PC-3 (cell line): ENCODE data around the gene HOXA9.

Experiments
- EZH2 ChIP-seq: fragments of 300-600 bp; sonication (generic); IDR thresholded peaks from one replicate; pipeline ENCODE4 v1.6.1; 2017; ENCODE audit warnings: antibody characterized with exemption, mild to moderate bottlenecking, low read length; ENCODE audit not compliant: unreplicated experiment
- EZH2phosphoT487 ChIP-seq: fragments of 300-600 bp; sonication (generic); IDR thresholded peaks from 2 replicates; pipeline ENCODE4 v1.6.1; 2018; ENCODE audit warnings: mild to moderate bottlenecking, antibody characterized with exemption, low read length, borderline replicate concordance
- TF ChIP-seq, protein P1 (sequence below): fragments of 300-600 bp; sonication (generic); conservative IDR thresholded peaks from 2 replicates; pipeline ENCODE4 v1.5.1; 2017; ENCODE audit warnings: antibody characterized with exemption, low read depth, mild to moderate bottlenecking, low read length

DNA sequence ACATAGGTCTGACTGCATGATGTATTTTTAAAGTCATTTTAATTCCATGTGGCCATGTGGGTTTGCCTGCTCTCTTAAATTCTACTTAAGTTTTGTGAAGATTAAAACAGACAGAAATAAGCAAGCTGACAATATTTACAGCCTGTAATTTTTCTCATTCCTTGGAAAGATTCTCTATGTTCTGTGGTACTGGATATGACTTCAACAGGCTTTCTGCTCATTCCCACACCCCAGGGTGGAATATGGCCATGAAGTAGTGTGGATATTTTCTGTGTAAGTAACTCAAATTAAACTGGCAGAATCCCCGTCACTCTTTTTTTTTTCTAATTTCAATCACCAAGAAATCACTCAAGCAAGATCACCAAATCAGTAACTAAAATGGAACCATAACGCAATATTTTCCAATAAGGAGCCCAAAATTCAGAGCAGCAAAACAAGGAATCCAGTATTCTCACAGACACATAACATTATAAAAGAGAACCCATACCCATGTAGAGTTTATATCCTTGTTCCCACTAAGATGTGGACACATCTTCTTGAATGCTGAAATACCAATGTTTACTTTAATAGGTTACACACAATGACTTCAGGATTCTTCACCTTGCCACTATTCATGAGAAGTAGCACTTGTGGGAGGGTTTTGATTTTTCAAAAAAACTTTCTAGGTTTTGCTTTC lies 27.6 kb downstream of the HOXA9 start:
- TF ChIP-seq, protein P1, sequence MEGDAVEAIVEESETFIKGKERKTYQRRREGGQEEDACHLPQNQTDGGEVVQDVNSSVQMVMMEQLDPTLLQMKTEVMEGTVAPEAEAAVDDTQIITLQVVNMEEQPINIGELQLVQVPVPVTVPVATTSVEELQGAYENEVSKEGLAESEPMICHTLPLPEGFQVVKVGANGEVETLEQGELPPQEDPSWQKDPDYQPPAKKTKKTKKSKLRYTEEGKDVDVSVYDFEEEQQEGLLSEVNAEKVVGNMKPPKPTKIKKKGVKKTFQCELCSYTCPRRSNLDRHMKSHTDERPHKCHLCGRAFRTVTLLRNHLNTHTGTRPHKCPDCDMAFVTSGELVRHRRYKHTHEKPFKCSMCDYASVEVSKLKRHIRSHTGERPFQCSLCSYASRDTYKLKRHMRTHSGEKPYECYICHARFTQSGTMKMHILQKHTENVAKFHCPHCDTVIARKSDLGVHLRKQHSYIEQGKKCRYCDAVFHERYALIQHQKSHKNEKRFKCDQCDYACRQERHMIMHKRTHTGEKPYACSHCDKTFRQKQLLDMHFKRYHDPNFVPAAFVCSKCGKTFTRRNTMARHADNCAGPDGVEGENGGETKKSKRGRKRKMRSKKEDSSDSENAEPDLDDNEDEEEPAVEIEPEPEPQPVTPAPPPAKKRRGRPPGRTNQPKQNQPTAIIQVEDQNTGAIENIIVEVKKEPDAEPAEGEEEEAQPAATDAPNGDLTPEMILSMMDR, result no peak
- TF ChIP-seq EZH2, result no peak
- no peak for TF ChIP-seq EZH2phosphoT487
